RWPE2 (cell line): ENCODE measurements around the gene PIH1D1.

ENCODE experiments used
- ATAC-seq: fragments of 200-7000 bp; cut with Tn5 transposase; 3 replicates; pipeline ENCODE4 v1.9.1; 2021; ENCODE audit warnings: low read depth
- DNase-seq: peaks from one replicate; pipeline ENCODE4 v3.0.0-alpha.2; 2020; ENCODE audit warnings: low spot score
- H3K27ac ChIP-seq: fragments of 450-650 bp; 2 replicates; pipeline ENCODE4 v1.5.1; 2017; ENCODE audit warnings: mild to moderate bottlenecking; ENCODE audit not compliant: poor library complexity, severe bottlenecking
- H3K27me3 ChIP-seq: fragments of 250-450 bp; sonication (Bioruptor Pico); 2 replicates; pipeline ENCODE4 v1.5.1; 2021; ENCODE audit warnings: mild to moderate bottlenecking, moderate library complexity; ENCODE audit not compliant: insufficient read depth, poor library complexity, severe bottlenecking
- H3K36me3 ChIP-seq: fragments of 250-450 bp; sonication (Bioruptor Pico); 2 replicates; pipeline ENCODE4 v1.5.1; 2020; ENCODE audit warnings: low read depth, mild to moderate bottlenecking, moderate library complexity
- H3K4me1 ChIP-seq: fragments of 250-450 bp; sonication (Bioruptor Pico); 2 replicates; pipeline ENCODE4 v1.5.1; 2021; ENCODE audit warnings: mild to moderate bottlenecking, moderate library complexity; ENCODE audit not compliant: insufficient read depth, poor library complexity, severe bottlenecking
- H3K4me3 ChIP-seq: fragments of 250-450 bp; sonication (Bioruptor Pico); 2 replicates; pipeline ENCODE4 v1.5.1; 2021; ENCODE audit warnings: mild to moderate bottlenecking, moderate library complexity; ENCODE audit not compliant: severe bottlenecking
- H3K9me3 ChIP-seq: fragments of 250-450 bp; sonication (Bioruptor Pico); 2 replicates; pipeline ENCODE4 v1.5.1; 2021; ENCODE audit warnings: mild to moderate bottlenecking, moderate library complexity; ENCODE audit not compliant: severe bottlenecking
- CTCF ChIP-seq: fragments of 450-650 bp; IDR thresholded peaks from one replicate; pipeline ENCODE4 v1.5.1; 2017; ENCODE audit warnings: mild to moderate bottlenecking, moderate library complexity; ENCODE audit not compliant: poor library complexity, severe bottlenecking

Gene PIH1D1

DNA sequence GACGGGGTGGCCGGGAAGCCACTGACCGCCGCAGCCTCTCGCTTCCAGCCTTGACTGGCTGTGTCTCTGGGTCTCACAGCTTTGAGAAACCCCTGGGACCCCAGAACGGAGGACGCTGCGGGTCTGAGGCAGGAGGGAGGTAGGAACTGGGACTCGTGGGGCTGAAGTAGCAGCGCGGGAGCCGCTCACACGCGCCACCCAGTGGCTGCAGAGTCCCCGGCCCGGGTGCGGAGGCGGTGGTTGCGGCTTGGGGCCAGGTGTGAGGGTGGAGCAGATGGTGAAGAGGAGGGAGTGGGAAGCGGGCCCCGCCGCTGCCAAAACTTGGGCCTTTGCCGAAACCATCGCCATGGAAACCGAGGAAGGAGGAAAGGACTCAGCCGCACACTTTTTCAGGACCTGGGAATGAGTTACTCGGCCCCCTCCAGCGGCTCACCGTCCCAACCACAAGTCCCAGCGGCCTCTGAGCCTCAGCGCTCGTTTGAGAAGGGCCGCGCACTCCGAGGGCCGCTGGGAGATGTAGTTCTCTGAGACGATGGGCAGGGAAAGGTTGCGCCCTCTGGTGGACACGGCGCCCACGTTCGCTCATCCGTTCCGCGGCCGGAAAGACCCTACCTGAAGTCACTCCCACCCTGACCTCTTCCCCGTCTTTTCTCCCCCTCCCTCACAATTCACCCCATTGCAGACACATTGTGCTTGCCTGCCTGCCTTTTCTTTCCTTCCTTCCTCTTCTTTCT, 8.1 kb downstream of the PIH1D1 start:
- DNase-seq (peak; percentile 96), ATAC-seq (peak; percentile 75)
- peak; percentile 98 for TF ChIP-seq CTCF
- Histone ChIP-seq H3K4me3 (peak overlapping the region; percentile 41), H3K9me3 (no peaks in the 10 kb centered on the region), H3K27me3 (peaks cover 38% of the 10 kb centered on the region), H3K27ac (peak overlapping the region; percentile 41), H3K4me1 (no peaks in the 10 kb centered on the region), H3K36me3 (peaks cover 11% of the 10 kb centered on the region)

DNA sequence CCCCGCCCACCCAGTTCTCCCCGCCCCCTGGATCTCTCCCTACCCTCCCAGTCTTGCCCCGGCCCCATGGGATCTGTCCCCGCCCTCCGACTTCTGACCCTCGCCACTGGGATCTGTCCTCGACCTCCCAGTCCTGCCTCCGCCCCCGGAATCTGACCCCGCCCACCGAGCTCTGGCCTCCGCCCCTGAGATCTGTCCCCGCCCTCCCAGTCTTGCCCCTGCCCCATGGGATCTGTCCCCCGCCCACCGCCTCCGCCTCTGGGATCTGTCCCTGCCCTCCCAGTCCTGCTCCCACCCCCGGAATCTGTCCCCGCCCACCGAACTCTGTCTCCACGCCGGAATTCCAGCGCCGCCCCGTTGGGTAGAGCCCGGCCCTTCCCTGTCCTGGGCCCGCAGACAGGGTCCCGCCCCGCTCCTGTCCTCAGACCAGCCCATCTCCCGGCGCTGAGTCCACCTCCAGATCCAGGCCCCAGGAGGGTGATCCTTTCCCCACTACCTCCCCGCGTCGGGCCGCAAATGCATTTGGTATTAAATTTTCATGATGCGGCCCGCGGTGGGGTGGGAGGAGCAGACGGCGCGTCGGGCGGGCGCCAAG, 8.7 kb downstream of the PIH1D1 start:
- H3K9me3 ChIP-seq: no peaks in the 10 kb centered on the region
- no peak for TF ChIP-seq CTCF
- H3K36me3 ChIP-seq: peaks cover 8% of the 10 kb centered on the region
- H3K27ac ChIP-seq: peak overlapping the region; percentile 41
- DNase-seq (peak; percentile 98), ATAC-seq (peak; percentile 78)
- peaks cover 45% of the 10 kb centered on the region for H3K27me3 ChIP-seq
- H3K4me3 ChIP-seq: peak overlapping the region; percentile 41
- no peaks in the 10 kb centered on the region for H3K4me1 ChIP-seq

DNA sequence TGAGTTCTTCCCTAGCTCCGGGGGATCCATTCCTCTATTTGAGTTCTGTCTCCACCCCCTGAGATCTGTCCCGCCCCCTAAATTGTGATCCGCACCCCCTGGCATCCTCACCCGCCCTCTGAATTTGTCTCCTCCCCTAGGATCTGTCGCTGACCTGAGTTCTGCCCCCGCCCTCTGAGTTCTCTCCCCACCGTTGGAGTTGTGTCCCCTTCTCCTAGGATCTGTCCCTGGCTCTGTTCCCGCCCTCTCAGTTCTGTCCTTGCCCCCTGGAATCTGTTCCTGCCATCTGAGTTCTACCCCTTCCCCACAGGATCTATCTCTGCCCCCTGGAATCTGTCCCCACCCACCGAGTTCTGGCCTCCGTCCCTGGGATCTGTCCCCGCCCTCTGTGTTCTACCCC, 9.3 kb downstream of the PIH1D1 start:
- no peak for TF ChIP-seq CTCF
- no peak for ATAC-seq
- no peak for DNase-seq
- Histone ChIP-seq H3K27ac (no peak overlapping the region), H3K4me1 (no peaks in the 10 kb centered on the region), H3K9me3 (no peaks in the 10 kb centered on the region), H3K27me3 (peaks cover 50% of the 10 kb centered on the region), H3K4me3 (peak overlapping the region; percentile 12), H3K36me3 (peaks cover 8% of the 10 kb centered on the region; the same call in 1 of the 2 replicates)

GRCh38 chr19:49441960-49442350, 9.7 kb downstream of the PIH1D1 start:
- H3K27ac ChIP-seq: no peak overlapping the region
- H3K4me3 ChIP-seq: no peak overlapping the region
- no peaks in the 10 kb centered on the region for H3K4me1 ChIP-seq
- TF ChIP-seq CTCF: no peak
- DNase-seq (no peak), ATAC-seq (no peak)
- no peaks in the 10 kb centered on the region for H3K9me3 ChIP-seq
- peaks cover 8% of the 10 kb centered on the region; the same call in 1 of the 2 replicates for H3K36me3 ChIP-seq
- H3K27me3 ChIP-seq: peaks cover 54% of the 10 kb centered on the region
